Upper lobe of left lung (tissue), 4 donors: ENCODE results near the gene ARAP1.

Source experiments
- EP300 ChIP-seq, 4 donors: sonication (generic); formaldehyde crosslinking; IDR thresholded peaks; one replicate each; pipeline ENCODE4 v1.5.1; 2017; ENCODE audit warnings: antibody characterized with exemption in 4 of 4, control low read depth in 2 of 4
- POLR2A ChIP-seq, 4 donors: fragments of 450-650 bp; IDR thresholded peaks; one replicate each; pipeline ENCODE4 v1.5.1; 2016 to 2017; ENCODE audit warnings: antibody characterized with exemption in 4 of 4, mild to moderate bottlenecking in 2 of 4
- POLR2AphosphoS5 ChIP-seq, 2 donors: sonication (generic); formaldehyde crosslinking; IDR thresholded peaks; one replicate each; pipeline ENCODE4 v1.5.1; 2017; ENCODE audit warnings: antibody characterized with exemption in 2 of 2
- TF ChIP-seq, protein P1 (sequence below), 6 experiments: fragments of 450-650 bp in 4 of 6; fragments of 200-600 bp in 2 of 6; sonication (generic) in 2 of 6; IDR thresholded peaks; one replicate each; pipeline ENCODE4 v1.5.1; 2016 to 2019; ENCODE audit warnings: antibody characterized with exemption in 6 of 6

DNA sequence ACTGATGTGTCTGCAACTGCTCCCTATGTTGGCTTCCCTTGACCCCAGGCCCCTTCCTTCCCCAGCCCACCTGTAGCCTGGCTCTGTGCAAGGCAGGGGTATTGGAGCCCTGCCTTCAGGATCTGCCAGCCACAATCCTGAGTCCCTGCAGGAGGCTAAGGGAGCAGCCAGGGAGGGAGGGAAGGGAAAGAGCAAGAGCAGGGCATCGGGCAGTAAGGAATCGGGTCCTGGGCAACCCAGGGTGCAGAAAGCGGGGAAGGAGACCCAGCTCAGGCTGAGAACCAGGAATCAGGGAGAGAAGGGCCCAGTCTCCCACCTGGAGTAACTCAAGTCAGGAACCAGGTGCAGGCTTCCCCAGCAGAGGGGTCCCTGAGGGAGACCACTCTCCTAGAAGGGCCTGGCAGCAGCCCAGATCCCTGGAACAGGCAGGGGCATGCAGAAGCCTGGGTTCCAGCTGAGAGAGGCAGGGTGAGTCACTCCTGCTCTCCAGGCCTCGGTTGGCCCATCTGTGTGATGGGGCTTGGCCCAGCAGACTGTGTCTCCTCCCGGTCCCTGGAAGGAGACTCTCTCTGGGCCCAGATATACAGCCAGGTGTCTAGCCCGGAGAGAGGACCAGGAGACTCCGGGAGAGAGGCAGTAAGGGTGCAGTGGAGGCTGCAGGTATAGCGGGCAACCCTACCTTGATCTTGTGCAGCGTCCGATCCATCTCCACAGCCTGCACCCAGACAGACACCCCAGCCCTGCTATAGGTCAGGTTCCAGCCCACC lies 28.3 kb upstream of the ARAP1 start:
- TF ChIP-seq, protein P1, sequence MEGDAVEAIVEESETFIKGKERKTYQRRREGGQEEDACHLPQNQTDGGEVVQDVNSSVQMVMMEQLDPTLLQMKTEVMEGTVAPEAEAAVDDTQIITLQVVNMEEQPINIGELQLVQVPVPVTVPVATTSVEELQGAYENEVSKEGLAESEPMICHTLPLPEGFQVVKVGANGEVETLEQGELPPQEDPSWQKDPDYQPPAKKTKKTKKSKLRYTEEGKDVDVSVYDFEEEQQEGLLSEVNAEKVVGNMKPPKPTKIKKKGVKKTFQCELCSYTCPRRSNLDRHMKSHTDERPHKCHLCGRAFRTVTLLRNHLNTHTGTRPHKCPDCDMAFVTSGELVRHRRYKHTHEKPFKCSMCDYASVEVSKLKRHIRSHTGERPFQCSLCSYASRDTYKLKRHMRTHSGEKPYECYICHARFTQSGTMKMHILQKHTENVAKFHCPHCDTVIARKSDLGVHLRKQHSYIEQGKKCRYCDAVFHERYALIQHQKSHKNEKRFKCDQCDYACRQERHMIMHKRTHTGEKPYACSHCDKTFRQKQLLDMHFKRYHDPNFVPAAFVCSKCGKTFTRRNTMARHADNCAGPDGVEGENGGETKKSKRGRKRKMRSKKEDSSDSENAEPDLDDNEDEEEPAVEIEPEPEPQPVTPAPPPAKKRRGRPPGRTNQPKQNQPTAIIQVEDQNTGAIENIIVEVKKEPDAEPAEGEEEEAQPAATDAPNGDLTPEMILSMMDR (IDR thresholded peaks at IDR 0.05): no peak
- TF ChIP-seq POLR2A (IDR thresholded peaks at IDR 0.05) (no peak), POLR2AphosphoS5 (IDR thresholded peaks at IDR 0.05) (no peak), EP300 (IDR thresholded peaks at IDR 0.05) (no peak)
